ENCODE measurements around the gene SUDS3. TPM values are rescaled to one million over a fixed set of nuclear protein-coding genes. Genes with fewer than 3 reads are reported as not detected.

Gene SUDS3
- total and polyA plus RNA-seq, 12 donors = 7.5 to 28.0 (median 21.6) TPM

GRCh38 chr12:118334939-118335567 is 41.3 kb upstream of the SUDS3 start:
- H3K36me3 ChIP-seq = peaks cover 0 to 5% (median 0%) of the 10 kb centered on the region in 9 donors
- peaks cover 0 to 39% (median 5%) of the 10 kb centered on the region in 9 donors for H3K4me1 ChIP-seq
- no peak overlapping the region for H3K27ac ChIP-seq
- DNase-seq (no peak), ATAC-seq (no peak)
- TF ChIP-seq CTCF (IDR thresholded peaks at IDR 0.05) = no peak
- H3K27me3 ChIP-seq = no peaks in the 10 kb centered on the region
- H3K9me3 ChIP-seq = no peaks in the 10 kb centered on the region
- no peak overlapping the region for H3K4me3 ChIP-seq
- 96 to 99% methylated on average over 4 of the region's 4 CpGs for WGBS, 2 donors
- intact Hi-C loops (cut with DNase I) = no loop called here

DNA sequence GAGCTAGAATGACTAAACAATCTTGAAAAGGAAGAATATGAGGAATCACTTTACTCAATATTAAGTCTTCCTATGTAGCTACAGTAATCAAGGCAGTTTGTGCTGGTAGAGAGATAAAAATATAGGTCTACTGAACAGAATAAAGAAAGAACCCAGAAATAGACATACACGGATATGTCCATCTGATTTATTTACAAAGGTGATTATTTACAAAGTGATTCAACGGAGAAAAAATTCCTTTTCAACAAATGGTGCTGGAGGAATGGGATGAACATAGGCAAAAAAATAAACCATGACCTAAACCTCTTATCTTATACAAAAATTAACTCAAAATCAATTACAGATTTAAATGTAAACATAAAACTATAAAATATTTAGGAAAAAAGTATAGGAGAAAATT is 40.2 kb upstream of the SUDS3 start:
- ATAC-seq (no peak), DNase-seq (no peak)
- Histone ChIP-seq H3K27ac (no peak overlapping the region), H3K9me3 (no peaks in the 10 kb centered on the region), H3K27me3 (no peaks in the 10 kb centered on the region), H3K4me1 (peaks cover 0 to 28% (median 0%) of the 10 kb centered on the region in 9 donors), H3K36me3 (peaks cover 0 to 5% (median 0%) of the 10 kb centered on the region in 9 donors), H3K4me3 (no peak overlapping the region)
- WGBS, 2 donors = 91 to 92% methylated on average over 2 of the region's 2 CpGs
- TF ChIP-seq CTCF (IDR thresholded peaks at IDR 0.05) = no peak
- intact Hi-C loops (cut with DNase I) = no loop called here

DNA sequence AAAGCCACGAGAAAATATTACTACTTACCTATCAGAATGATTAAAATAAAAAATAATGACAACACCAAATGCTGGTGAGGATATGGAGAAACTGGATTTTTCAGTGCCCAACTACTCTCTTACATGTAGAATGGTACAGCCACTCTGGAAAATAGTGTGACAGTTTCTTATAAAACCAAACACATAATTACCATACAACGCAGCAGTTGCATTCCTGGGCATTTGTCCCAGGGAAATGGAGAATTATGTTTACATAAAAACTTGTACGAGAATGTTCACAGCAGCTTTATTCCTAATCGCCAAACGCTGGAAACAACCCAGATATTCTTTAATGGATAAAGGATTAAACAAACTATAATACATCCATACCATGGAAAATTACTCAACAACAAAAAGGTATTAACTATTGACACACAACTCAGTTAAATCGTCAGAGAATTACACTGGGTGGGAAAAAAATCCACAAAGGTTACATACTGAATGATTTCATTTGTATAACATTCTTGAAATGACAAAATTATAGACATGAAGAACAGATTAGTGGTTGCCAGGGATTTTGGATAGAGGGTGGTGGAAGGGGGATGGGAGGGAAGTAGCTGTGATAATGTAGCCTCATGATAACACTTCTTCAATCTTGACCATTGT is 39.0 kb upstream of the SUDS3 start:
- DNase-seq (no peak), ATAC-seq (no peak)
- no peaks in the 10 kb centered on the region for H3K9me3 ChIP-seq
- peaks cover 0 to 5% (median 0%) of the 10 kb centered on the region in 9 donors for H3K36me3 ChIP-seq
- H3K27ac ChIP-seq = no peak overlapping the region
- no peaks in the 10 kb centered on the region for H3K27me3 ChIP-seq
- H3K4me1 ChIP-seq = peaks cover 0 to 18% (median 0%) of the 10 kb centered on the region in 9 donors
- intact Hi-C loops (cut with DNase I) = no loop called here
- no peak overlapping the region for H3K4me3 ChIP-seq
- WGBS, 2 donors = 76 to 84% methylated on average over 6 of the region's 6 CpGs
- TF ChIP-seq CTCF (IDR thresholded peaks at IDR 0.05) = no peak

DNA sequence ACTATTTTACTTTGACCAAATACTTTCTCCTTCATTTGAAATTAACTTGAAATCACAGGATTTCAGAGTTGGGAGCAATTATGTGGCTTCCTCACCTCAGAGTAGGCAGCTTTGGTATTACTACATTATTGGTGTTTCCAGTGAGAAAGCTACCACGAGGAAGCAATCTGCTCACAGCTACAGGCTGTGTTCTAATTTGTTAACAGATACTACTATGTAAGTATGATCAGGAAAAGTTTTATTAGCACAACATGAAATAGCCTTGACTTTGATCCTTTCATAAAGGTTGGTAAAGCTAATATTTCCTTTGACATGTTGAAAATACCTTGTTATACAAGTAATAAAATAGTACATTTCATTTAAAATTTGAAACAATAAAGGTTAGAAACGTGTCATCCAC is 34.3 kb upstream of the SUDS3 start:
- no peak overlapping the region for H3K4me3 ChIP-seq
- no peaks in the 10 kb centered on the region for H3K9me3 ChIP-seq
- intact Hi-C loops (cut with DNase I) = no loop called here
- H3K4me1 ChIP-seq = peaks cover 0 to 27% (median 8%) of the 10 kb centered on the region in 9 donors
- DNase-seq (no peak), ATAC-seq (no peak)
- H3K27ac ChIP-seq = no peak overlapping the region
- 66 to 68% methylated on average over 2 of the region's 2 CpGs for WGBS, 2 donors
- no peaks in the 10 kb centered on the region for H3K36me3 ChIP-seq
- no peaks in the 10 kb centered on the region for H3K27me3 ChIP-seq
- TF ChIP-seq CTCF (IDR thresholded peaks at IDR 0.05) = no peak
